Loucy (cell line): Measurements from ENCODE around the gene CRADD.

Experiments used
- H2AFZ ChIP-seq: fragments of 200-600 bp; sonication (generic); 2 replicates; pipeline ENCODE4 v1.6.0; 2016; ENCODE audit warnings: antibody characterized with exemption, mild to moderate bottlenecking, low read length, moderate library complexity
- H3F3A ChIP-seq: fragments of 200-600 bp; 2 replicates; pipeline ENCODE4 v1.6.0; 2016; ENCODE audit warnings: antibody characterized with exemption, low read depth, mild to moderate bottlenecking
- H3K27me3 ChIP-seq: fragments of 200-600 bp; sonication (generic); 2 replicates; pipeline ENCODE4 v1.6.1; 2014; ENCODE audit warnings: low read length, mild to moderate bottlenecking; ENCODE audit not compliant: insufficient read depth, poor library complexity, severe bottlenecking
- H3K36me3 ChIP-seq: fragments of 200-600 bp; sonication (generic); 2 replicates; pipeline ENCODE4 v1.6.1; 2016; ENCODE audit warnings: low read length; ENCODE audit not compliant: insufficient read depth
- H3K4me1 ChIP-seq: fragments of 200-600 bp; sonication (generic); 2 replicates; pipeline ENCODE4 v1.5.1; 2014; ENCODE audit warnings: low read length, mild to moderate bottlenecking; ENCODE audit not compliant: insufficient read depth, poor library complexity, severe bottlenecking
- H3K4me2 ChIP-seq: fragments of 200-600 bp; sonication (generic); 2 replicates; pipeline ENCODE4 v1.6.0; 2014; ENCODE audit warnings: antibody characterized with exemption, low read length, low read depth, mild to moderate bottlenecking; ENCODE audit not compliant: poor library complexity, severe bottlenecking
- H3K4me3 ChIP-seq: fragments of 200-600 bp; sonication (generic); 2 replicates; pipeline ENCODE4 v1.5.1; 2014; ENCODE audit warnings: low read length, mild to moderate bottlenecking, mixed read lengths; ENCODE audit not compliant: poor library complexity, severe bottlenecking
- H3K79me2 ChIP-seq: fragments of 200-600 bp; sonication (generic); 2 replicates; pipeline ENCODE4 v1.6.1; 2014; ENCODE audit warnings: low read length; ENCODE audit not compliant: insufficient read depth
- H3K9ac ChIP-seq: fragments of 200-600 bp; sonication (generic); 2 replicates; pipeline ENCODE4 v1.6.0; 2014; ENCODE audit warnings: mild to moderate bottlenecking, low read depth, low read length, moderate library complexity; ENCODE audit not compliant: poor library complexity, severe bottlenecking
- H3K9me2 ChIP-seq: fragments of 200-600 bp; sonication (generic); replicated peaks from 2 replicates; pipeline ENCODE4 v1.6.1; 2016; ENCODE audit warnings: low read depth, low read length, mixed read lengths
- H3K9me3 ChIP-seq: fragments of 200-600 bp; sonication (generic); 2 replicates; pipeline ENCODE4 v1.6.1; 2014; ENCODE audit warnings: mild to moderate bottlenecking, antibody characterized with exemption, low read length, low read depth; ENCODE audit not compliant: insufficient read depth
- H4K20me1 ChIP-seq: fragments of 200-600 bp; sonication (generic); 2 replicates; pipeline ENCODE4 v1.6.0; 2014; ENCODE audit warnings: antibody characterized with exemption, low read length, mild to moderate bottlenecking; ENCODE audit not compliant: insufficient read depth, poor library complexity, severe bottlenecking
- EZH2phosphoT487 ChIP-seq: fragments of 200-600 bp; IDR thresholded peaks from 2 replicates; pipeline ENCODE4 v1.6.1; 2018; ENCODE audit warnings: antibody characterized with exemption, mild to moderate bottlenecking, moderate library complexity, borderline replicate concordance
- TF ChIP-seq, protein P1 (sequence below): fragments of 200-600 bp; sonication (generic); conservative IDR thresholded peaks from 2 replicates; pipeline ENCODE4 v1.5.1; 2014; ENCODE audit warnings: mild to moderate bottlenecking, antibody characterized with exemption, low read length

The CRADD gene

DNA sequence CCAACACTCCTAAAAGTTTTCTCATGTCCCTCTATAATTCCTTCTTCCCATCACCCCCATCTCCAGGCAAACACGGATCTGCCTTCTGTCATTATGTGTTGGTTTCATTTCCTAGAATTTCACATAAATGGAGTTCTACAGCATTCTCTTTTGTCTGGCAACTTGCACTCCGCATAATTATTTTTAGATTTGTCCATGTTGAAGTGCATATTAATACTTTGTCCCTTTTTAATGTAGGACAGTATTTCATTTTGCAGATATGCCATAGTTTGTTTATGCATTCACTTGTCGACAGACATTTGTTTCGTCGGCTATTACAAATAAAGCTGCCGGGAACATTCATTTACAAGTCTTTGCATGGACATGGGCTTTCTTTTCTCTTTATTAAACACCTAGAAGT, 150.0 kb downstream of the CRADD start:
- TF ChIP-seq, protein P1, sequence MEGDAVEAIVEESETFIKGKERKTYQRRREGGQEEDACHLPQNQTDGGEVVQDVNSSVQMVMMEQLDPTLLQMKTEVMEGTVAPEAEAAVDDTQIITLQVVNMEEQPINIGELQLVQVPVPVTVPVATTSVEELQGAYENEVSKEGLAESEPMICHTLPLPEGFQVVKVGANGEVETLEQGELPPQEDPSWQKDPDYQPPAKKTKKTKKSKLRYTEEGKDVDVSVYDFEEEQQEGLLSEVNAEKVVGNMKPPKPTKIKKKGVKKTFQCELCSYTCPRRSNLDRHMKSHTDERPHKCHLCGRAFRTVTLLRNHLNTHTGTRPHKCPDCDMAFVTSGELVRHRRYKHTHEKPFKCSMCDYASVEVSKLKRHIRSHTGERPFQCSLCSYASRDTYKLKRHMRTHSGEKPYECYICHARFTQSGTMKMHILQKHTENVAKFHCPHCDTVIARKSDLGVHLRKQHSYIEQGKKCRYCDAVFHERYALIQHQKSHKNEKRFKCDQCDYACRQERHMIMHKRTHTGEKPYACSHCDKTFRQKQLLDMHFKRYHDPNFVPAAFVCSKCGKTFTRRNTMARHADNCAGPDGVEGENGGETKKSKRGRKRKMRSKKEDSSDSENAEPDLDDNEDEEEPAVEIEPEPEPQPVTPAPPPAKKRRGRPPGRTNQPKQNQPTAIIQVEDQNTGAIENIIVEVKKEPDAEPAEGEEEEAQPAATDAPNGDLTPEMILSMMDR = no peak
- TF ChIP-seq EZH2phosphoT487 = no peak
- no peak overlapping the region for H3K4me3 ChIP-seq
- H3K9ac ChIP-seq = no peak overlapping the region
- H3K4me2 ChIP-seq = no peak overlapping the region
- H3K36me3 ChIP-seq = no peaks in the 10 kb centered on the region
- H3K79me2 ChIP-seq = no peaks in the 10 kb centered on the region
- no peaks in the 10 kb centered on the region for H3K9me3 ChIP-seq
- no peaks in the 10 kb centered on the region for H3K4me1 ChIP-seq
- H3K9me2 ChIP-seq = no peaks in the 10 kb centered on the region
- H2AFZ ChIP-seq = no peak overlapping the region
- H3F3A ChIP-seq = no peaks in the 10 kb centered on the region
- H4K20me1 ChIP-seq = no peaks in the 10 kb centered on the region
- H3K27me3 ChIP-seq = no peaks in the 10 kb centered on the region

DNA sequence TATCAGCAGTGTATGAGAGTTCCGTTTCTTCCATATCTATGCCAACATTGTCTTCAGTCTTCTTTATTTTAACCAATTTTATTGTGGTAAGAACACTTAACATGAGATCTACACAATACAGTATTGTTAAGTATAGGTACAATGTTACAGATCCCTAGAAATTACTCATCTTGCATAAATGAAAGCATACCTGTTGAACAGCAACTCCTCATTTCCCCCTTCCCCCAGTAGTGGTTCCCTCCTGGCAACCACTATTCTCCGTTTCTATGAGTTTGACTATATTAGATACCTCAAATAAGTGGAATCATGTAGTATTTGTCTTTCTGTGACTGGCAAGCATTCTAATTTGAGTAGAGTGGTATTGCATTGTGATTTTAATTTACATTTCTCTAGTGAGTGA, 150.5 kb downstream of the CRADD start:
- H2AFZ ChIP-seq = no peak overlapping the region
- H3K4me3 ChIP-seq = no peak overlapping the region
- H3K36me3 ChIP-seq = no peaks in the 10 kb centered on the region
- no peaks in the 10 kb centered on the region for H3K9me3 ChIP-seq
- H3K4me1 ChIP-seq = no peaks in the 10 kb centered on the region
- H3K9me2 ChIP-seq = no peaks in the 10 kb centered on the region
- H3K9ac ChIP-seq = no peak overlapping the region
- no peaks in the 10 kb centered on the region for H4K20me1 ChIP-seq
- no peaks in the 10 kb centered on the region for H3F3A ChIP-seq
- H3K79me2 ChIP-seq = no peaks in the 10 kb centered on the region
- no peak for TF ChIP-seq EZH2phosphoT487
- TF ChIP-seq, protein P1 = no peak
- H3K4me2 ChIP-seq = no peak overlapping the region
- H3K27me3 ChIP-seq = no peaks in the 10 kb centered on the region

DNA sequence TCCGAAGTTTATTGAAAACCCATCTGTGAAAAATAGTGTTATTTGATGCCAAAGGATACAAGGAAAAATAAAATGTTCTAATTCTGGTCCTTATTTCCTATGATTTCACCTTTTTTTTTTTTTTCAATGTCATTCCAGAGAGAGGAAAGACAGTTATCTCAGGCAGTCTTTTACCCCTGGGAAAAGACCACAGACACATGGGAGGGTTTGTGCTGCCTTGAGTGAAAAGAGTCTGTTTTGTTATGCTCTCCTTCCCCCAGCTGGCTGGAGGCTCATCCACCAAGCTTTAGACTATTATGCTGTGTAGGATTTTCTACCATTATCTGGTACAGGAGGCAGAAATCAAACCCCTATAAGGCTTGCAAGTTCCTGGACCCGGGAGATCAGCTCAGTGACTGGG, 151.8 kb downstream of the CRADD start:
- Histone ChIP-seq H3K36me3 (no peaks in the 10 kb centered on the region), H2AFZ (no peak overlapping the region), H3F3A (no peaks in the 10 kb centered on the region), H4K20me1 (no peaks in the 10 kb centered on the region), H3K27me3 (no peaks in the 10 kb centered on the region), H3K9me2 (no peaks in the 10 kb centered on the region), H3K4me2 (no peak overlapping the region), H3K79me2 (no peaks in the 10 kb centered on the region), H3K4me3 (no peak overlapping the region), H3K4me1 (no peaks in the 10 kb centered on the region), H3K9me3 (no peaks in the 10 kb centered on the region), H3K9ac (no peak overlapping the region)
- TF ChIP-seq, protein P1 = no peak
- TF ChIP-seq EZH2phosphoT487 = no peak
